ENCODE data around the gene MAPKAP1.

Gene MAPKAP1

GRCh38 chr9:125529589-125530515, 177.2 kb downstream of the MAPKAP1 start:
- DNase-seq: no peak

DNA sequence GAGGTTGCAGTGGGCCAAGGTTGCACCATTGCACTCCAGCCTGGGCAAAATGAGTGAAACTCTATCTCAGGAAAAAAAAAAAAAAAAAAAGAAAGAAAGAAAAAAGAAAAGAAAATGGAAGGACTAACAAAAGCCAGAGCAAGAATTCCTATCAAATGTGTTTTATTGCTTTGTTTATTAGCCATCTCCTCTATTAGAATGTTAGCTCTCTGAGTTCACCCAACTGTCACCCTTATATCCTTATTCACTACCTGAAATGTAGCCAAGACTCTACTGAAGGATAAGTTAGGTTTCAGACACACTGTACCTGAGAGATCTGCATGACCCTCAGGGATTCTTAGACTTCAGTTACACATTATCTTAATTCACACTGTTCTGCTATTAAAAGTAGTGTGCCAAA, 177.9 kb downstream of the MAPKAP1 start:
- no peak for DNase-seq

GRCh38 chr9:125527471-125528002, 179.5 kb downstream of the MAPKAP1 start:
- DNase-seq: no peak

DNA sequence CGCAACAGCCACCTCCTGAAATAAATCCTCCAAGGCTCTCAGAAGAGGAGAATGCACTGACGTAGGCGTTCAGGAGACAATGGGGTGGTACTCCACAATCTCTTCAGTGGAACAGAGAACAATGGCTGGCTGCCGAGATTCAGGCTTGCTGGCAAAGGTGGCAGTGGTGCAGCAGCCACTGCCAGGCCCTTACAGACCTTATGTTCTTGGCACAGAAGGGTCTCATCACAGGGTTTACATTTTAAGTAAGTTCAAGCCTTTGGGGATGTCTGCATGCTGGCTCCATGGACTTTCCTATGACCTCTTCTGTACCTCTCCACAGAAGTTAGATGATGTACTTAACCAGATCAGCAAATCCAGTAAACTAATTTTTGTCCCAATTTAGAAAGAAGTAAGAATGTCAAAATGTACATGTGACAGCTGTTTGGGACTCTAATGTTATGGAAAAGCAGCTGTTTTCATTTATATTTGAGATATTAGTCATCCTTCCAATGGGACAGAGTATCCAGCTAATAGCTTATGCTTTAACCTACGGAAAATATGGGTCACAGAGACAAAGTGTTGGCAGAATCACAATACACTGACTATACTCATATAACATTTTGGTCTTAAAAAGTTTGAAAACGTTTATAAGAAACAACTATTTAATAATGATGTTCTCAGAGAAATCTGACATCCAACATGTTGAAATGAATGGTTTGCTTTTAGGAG, 180.9 kb downstream of the MAPKAP1 start:
- DNase-seq: no peak

- no peak for DNase-seq
Measured at GRCh38 chr9:125524583-125525355, 182.2 kb downstream of the MAPKAP1 start.

DNA sequence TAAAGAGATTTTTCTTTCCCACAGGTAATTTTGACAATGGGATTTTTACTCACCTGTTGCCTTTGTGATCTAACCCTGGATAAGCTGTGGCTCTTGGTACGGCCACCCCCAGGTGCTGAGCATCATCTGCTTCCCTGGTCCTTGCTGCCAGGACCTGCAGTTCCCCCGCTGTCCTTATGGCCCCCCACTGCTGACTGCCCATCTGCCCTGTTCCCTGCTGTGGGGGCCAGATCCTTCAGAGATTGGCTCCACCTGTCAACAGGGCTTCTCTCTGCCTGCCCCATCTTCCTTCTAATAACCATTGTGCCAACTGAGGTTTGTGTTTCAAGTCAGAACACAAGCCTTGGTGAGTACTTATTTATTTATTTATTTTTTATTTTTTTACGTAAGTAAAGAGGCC, 183.3 kb downstream of the MAPKAP1 start:
- DNase-seq: no peak

DNA sequence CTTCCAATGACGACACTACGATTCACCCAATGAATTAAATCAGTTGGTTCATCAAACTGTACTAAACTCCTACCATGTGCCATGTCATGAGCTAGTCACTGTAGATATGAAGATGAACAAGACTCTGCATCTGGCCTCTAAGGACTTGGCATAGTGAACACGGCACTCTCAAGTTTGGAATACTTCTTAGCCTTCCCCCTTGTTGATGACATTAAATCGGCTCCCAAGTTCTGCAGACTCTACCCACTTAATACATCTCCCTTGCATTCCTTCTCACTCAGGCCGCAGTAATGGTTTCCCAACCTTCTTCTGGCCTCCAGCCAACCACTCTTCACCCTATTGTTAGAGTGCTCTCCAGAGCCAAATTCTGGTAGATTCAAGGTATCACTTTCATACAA, 184.7 kb downstream of the MAPKAP1 start:
- no peak for DNase-seq

GRCh38 chr9:125521462-125522327, 185.3 kb downstream of the MAPKAP1 start:
- DNase-seq: no peak

- DNase-seq: no peak
Measured at GRCh38 chr9:125519734-125520133, 187.3 kb downstream of the MAPKAP1 start.

GRCh38 chr9:125517577-125517976, 189.4 kb downstream of the MAPKAP1 start:
- DNase-seq: no peak

- DNase-seq: no peak
Measured at GRCh38 chr9:125515983-125516940, 190.7 kb downstream of the MAPKAP1 start.

DNA sequence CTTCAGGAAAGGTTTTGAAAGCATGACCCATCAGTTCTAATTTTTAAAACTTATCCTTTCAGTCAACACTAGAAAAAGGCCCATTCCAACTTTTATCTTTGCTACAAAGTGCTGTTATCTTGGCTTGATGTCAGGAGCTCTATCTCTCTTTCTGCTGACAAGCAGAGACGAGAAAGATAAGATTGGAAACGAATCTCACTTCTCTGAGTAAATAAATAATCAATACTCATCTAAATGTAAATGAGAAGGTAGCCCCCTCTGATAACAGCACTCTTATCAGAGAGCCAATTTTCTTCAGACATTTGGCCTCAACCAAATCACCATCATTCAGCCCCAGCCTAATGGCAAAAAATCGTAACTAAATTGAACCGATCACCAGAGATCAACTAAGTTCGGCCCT, 191.7 kb downstream of the MAPKAP1 start:
- no peak for DNase-seq

GRCh38 chr9:125514468-125514867, 192.5 kb downstream of the MAPKAP1 start:
- DNase-seq: no peak

DNA sequence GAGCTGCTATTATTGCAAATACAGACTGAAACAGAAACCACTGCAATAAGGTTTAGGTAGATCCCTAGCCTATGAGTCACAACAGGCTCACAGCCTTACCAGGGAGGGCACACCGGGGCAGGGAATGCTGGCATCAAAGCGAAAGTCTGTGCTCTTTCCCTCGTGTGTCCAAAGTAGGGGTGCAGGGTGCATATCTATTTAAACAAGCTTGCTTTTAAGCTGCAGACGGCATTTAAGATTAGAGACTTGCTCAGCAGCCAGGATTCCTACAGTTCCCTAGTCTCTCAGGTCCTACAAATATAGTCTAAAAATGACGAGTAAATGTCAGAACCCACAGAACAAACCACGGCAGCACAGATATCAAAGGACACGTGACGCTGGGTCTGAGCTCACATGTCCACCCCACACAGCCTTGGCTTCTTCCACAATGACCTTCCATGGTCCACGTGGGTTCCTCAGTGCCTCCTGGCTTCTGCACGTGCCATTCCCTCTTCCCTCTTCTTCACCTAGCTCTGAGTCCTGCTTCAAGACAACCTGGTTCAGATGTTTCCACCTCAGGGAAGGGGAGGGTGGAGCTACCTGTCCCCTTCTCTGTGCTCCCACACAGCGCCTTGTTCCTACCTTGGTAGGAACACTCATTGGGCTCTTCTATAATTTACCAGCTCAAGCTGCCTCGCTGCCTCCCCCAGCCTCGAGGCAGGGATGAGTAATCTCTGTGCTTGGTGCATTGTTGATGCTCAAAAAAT, 193.2 kb downstream of the MAPKAP1 start:
- peak; percentile 37 for DNase-seq

GRCh38 chr9:125513303-125513667, 193.7 kb downstream of the MAPKAP1 start:
- DNase-seq: no peak

DNA sequence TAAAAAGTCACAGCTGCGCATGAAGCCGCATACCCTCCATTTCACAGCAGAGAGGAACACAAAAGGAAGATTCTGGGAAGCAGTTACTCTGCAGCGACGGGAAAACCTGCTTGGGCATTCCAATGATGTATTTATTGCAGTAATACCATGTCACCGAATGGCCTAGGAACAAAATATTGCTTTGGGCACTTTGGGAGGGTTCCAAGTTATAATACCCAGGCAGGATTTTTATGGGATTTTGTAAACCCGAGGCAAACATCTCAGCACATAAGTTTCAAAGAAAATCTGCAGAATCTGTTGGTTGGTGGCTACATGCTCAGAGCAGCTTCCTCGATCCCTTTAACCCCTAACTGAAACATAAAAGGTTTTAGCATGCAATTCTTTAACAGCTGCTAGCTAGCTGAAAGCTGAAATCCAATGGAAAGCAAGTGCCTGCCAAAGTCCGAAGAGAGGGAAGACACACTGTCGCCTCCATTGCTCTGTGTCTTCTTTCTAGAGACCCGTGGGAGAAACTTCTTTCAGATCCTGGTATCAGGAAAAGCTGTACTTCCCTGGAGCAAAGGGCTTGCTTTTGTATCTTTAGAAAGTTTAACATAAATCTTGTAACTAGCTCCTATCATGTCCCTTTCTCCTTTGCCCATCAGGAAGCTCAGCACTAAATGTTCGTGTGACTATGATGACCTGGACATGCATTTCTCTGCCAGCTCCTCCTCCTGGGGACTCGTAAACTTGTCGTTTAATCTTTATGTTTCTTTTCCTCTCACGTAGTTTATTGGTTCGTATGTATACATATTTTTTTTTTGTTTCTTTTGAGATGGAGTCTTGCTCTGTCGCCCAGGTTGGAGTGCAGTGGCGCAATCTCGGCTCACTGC, 195.0 kb downstream of the MAPKAP1 start:
- DNase-seq: no peak

DNA sequence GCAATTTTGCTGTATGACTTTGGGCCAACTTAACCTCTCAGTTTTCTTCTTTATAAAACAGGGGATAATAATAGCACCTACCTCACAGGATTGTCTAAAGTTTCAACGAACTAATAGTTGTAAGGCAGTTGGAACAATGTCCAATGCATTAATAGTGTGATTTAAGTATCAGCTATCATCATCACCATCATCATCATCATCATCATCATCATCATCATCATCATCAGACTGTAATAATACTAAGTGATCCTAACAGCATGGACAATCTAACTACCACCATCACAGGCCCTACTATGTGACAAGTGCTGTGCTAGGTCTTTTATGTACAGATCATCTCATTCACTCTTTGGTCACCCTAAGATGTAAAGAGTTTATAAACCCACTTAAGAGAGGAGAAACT, 196.0 kb downstream of the MAPKAP1 start:
- DNase-seq: no peak

DNA sequence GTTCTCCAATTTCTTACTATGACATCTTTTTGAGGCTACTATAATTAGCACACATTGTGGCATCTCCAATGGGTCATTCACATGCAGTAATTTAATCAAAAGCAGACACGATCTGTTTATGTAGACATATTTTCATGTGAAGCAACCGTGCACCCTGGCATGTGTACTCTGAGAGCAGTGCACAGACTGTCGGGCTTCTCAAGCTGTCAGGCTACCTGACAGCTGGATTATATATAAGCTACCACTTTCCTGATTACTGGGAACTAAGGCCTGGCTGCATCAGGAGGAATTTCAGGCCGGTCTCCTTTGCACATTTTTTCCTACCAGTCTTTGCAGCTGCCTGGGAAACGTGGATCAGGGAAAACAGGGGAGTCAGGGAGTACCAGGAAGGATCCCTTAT, 197.5 kb downstream of the MAPKAP1 start:
- DNase-seq: no peak

GRCh38 chr9:125508249-125508648, 198.8 kb downstream of the MAPKAP1 start:
- DNase-seq: no peak

All from activated CD4-positive, CD25-positive, alpha-beta regulatory T cell treated with anti-CD3 and anti-CD28 coated beads, Interleukin-2, amount 50 U/mL, for 72 hours (primary cell).